ENCODE measurements around the gene MRPL18. TPM values are rescaled to one million over a fixed set of nuclear protein-coding genes. Genes with fewer than 3 reads are reported as not detected.
A peak's percentile ranks its signal among the peaks of the same experiment; 100 is the strongest.

The MRPL18 gene
- total and polyA plus RNA-seq, 2 of the 4 experiments (the other 2 are of a cell fraction), result 53.4 to 56.8 TPM

DNA sequence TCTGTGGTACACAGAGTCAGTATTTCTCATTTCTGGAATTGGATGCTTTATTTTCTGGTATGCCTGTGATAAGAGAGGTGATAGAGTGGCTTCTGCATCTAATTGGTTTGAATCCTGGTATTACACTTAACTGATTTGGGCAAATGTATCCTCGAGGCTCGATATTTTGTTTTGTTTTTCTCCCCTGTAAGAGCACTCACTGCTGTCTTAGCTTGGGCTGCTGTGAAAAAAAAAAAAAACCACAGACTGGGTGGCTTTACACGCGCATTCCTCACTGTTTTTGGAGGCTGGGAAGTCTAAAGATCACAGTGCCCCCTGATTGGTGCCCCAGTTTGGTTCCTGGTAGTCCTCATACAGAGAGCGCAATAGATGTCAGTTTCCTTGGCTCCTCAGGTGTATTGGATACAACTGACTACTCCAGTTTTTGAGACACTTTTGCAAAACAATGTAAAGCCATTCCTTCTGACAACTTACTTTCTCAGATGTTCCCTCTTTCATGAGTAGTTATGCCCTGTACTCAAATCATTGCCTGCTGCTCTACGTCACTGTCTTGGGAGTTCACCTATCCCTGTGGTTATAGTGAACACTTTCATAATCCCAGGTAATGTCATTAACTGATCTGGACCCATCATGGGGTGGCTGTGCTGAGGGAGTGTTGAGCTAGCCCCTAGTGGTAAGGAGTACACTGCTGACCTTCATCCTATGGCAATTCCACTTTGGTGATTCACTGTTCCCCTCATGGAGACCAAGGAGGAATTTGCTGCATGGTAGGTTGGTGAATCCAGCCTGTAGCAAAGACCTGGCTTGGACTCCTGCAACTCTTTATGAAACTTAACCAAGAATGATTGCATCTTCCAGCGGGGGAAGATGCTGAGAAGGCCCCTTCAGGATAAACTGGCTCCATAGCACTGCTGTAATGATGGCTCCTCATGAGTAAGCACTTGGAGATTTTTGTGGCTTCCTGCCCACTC, 32.0 kb upstream of the MRPL18 start:
- Histone ChIP-seq H2BK20ac (ENCODE audit: low read depth, low read length) (no peak overlapping the region), H3K9me1 (ENCODE audit: insufficient read depth, low read length) (peaks cover 16% of the 10 kb centered on the region), H2AK9ac (replicated peaks; ENCODE audit: low read depth, low read length, poor library complexity) (no peak overlapping the region), H3K4ac (ENCODE audit: low read depth, low read length) (no peak overlapping the region; the same call in 1 of the 2 replicates), H2BK15ac (ENCODE audit: low read depth, low read length) (no peak overlapping the region; the same call in 2 of the 3 replicates), H4K5ac (ENCODE audit: low read depth, low read length) (no peak overlapping the region), H3K36me3 (ENCODE audit: control insufficient read depth, insufficient read depth, low read length) (peaks cover 26% of the 10 kb centered on the region), H3K4me2 (ENCODE audit: low read depth, low read length) (no peak overlapping the region; the same call in 1 of the 2 replicates), H3K9me3 (ENCODE audit: control insufficient read depth, insufficient read depth, low read length) (no peaks in the 10 kb centered on the region), H3K4me1 (ENCODE audit: control insufficient read depth, insufficient read depth, low read length) (peaks cover 16% of the 10 kb centered on the region), H3K9ac (ENCODE audit: low read depth, low read length) (no peak overlapping the region), H2AK5ac (ENCODE audit: low read depth, low read length) (no peak overlapping the region), H3K56ac (ENCODE audit: extremely low read depth, insufficient read depth, low read length) (no peak overlapping the region), H3K23ac (ENCODE audit: low read depth, low read length) (no peak overlapping the region), H3K14ac (replicated peaks; ENCODE audit: low read depth, low read length) (peak overlapping the region; percentile 5; the same call in 1 of the 2 replicates), H4K91ac (ENCODE audit: insufficient read depth, low read depth, low read length) (peak overlapping the region; percentile 57; the same call in 1 of the 2 replicates), H4K8ac (ENCODE audit: low read depth in 2 of 2, low read length in 2 of 2) (peak overlapping the region in 1 of 2 experiments; percentile 55; a peak in 2 of 4 replicates), H3K18ac (ENCODE audit: low read depth, low read length) (peak overlapping the region; percentile 20; the same call in 1 of the 2 replicates), H3K4me3 (ENCODE audit: insufficient read depth, low read depth, low read length) (no peak overlapping the region), H3K27ac (ENCODE audit: insufficient read depth, low read length) (no peak overlapping the region), H2AFZ (replicated peaks; ENCODE audit: low read length, poor library complexity) (no peak overlapping the region), H2BK5ac (ENCODE audit: low read depth, low read length, poor library complexity, severe bottlenecking) (peak overlapping the region; percentile 33), H3K27me3 (ENCODE audit: control insufficient read depth, insufficient read depth, low read length) (no peaks in the 10 kb centered on the region), H3K79me1 (ENCODE audit: low read depth in 1 of 2, low read length in 2 of 2) (peaks cover 23 to 32% of the 10 kb centered on the region in 2 experiments), H4K20me1 (ENCODE audit: insufficient read depth, low read length) (peaks cover 11% of the 10 kb centered on the region), H2BK120ac (ENCODE audit: low read depth, low read length) (peak overlapping the region; percentile 11; the same call in 1 of the 2 replicates)
- no TSS peak for BruUV-seq (replicated peaks)
- DNase-seq, result peak; percentile 81
- ATAC-seq (ENCODE audit: low read depth), result no peak
- TF ChIP-seq CEBPB (IDR thresholded peaks at IDR 0.05; ENCODE audit: low read depth, low read length) (peak; percentile 41; the same call in 1 of the 2 replicates), FOS (IDR thresholded peaks at IDR 0.05; ENCODE audit: low read depth, low read length) (0 out of 2 replicates have a peak, but pooled peaks have one; percentile 7), RFX5 (IDR thresholded peaks at IDR 0.05; ENCODE audit: low read depth, low read length) (no peak), MAZ (IDR thresholded peaks at IDR 0.05; ENCODE audit: borderline replicate concordance, low read depth, low read length) (no peak), MAFK (IDR thresholded peaks at IDR 0.05; ENCODE audit: low read depth, low read length) (0 out of 2 replicates have a peak, but pooled peaks have one; percentile 11), SMC3 (IDR thresholded peaks at IDR 0.05; ENCODE audit: low read depth, low read length) (no peak), NFE2L2 (IDR thresholded peaks at IDR 0.05; ENCODE audit: low read depth, low read length) (no peak), RAD21 (IDR thresholded peaks at IDR 0.05; ENCODE audit: low read length) (no peak)
- TF ChIP-seq, protein P1, sequence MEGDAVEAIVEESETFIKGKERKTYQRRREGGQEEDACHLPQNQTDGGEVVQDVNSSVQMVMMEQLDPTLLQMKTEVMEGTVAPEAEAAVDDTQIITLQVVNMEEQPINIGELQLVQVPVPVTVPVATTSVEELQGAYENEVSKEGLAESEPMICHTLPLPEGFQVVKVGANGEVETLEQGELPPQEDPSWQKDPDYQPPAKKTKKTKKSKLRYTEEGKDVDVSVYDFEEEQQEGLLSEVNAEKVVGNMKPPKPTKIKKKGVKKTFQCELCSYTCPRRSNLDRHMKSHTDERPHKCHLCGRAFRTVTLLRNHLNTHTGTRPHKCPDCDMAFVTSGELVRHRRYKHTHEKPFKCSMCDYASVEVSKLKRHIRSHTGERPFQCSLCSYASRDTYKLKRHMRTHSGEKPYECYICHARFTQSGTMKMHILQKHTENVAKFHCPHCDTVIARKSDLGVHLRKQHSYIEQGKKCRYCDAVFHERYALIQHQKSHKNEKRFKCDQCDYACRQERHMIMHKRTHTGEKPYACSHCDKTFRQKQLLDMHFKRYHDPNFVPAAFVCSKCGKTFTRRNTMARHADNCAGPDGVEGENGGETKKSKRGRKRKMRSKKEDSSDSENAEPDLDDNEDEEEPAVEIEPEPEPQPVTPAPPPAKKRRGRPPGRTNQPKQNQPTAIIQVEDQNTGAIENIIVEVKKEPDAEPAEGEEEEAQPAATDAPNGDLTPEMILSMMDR (conservative IDR thresholded peaks at IDR 0.05; ENCODE audit: low read depth, low read length), result peak; percentile 27
- TF ChIP-seq, protein P2, sequence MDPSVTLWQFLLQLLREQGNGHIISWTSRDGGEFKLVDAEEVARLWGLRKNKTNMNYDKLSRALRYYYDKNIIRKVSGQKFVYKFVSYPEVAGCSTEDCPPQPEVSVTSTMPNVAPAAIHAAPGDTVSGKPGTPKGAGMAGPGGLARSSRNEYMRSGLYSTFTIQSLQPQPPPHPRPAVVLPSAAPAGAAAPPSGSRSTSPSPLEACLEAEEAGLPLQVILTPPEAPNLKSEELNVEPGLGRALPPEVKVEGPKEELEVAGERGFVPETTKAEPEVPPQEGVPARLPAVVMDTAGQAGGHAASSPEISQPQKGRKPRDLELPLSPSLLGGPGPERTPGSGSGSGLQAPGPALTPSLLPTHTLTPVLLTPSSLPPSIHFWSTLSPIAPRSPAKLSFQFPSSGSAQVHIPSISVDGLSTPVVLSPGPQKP (IDR thresholded peaks at IDR 0.05; ENCODE audit: borderline replicate concordance, low read depth, low read length), result no peak
- intact Hi-C loops (cut with micrococcal nuclease), result no loop called here
- CTCF ChIA-PET, result no interaction called here
- WGBS, 2 experiments (ENCODE audit: extremely low coverage in 2 of 2, insufficient read length in 1 of 2), result 90% methylated on average over 2 of the region's 7 CpGs; no CpG with 5 or more reads in 1 of the 2 experiments
- dilution Hi-C loops (cut with HindIII; ENCODE audit: low sequenced_read_pairs, unreplicated experiment), result no loop called here
- in situ Hi-C loops (cut with MboI; ENCODE audit: low sequenced_read_pairs), result no loop called here
- POLR2A ChIA-PET (ENCODE audit: unreplicated experiment), result no interaction called here
